GM23338 (cell line): ENCODE data around the gene NIPAL4. TPM values are rescaled to one million over a fixed set of nuclear protein-coding genes. Genes with fewer than 3 reads are reported as not detected.
A peak's percentile ranks its signal among the peaks of the same experiment; 100 is the strongest.

Experiments used
- ATAC-seq: fragments of 200-7000 bp; cut with Tn5 transposase; 3 replicates; pipeline ENCODE4 v1.9.1; 2020
- DNase-seq: peaks from one replicate; pipeline ENCODE4 v3.0.0-alpha.2; 2015; ENCODE audit warnings: low spot score
- H2AFZ ChIP-seq: fragments of 200-600 bp; sonication (generic); 2 replicates; pipeline ENCODE4 v1.8.0; 2016; ENCODE audit warnings: antibody characterized with exemption, mild to moderate bottlenecking, moderate library complexity
- H3F3A ChIP-seq: fragments of 200-600 bp; sonication (generic); replicated peaks from 2 replicates; pipeline ENCODE4 v1.8.0; 2017; ENCODE audit warnings: antibody characterized with exemption, mixed run types, low read depth
- H3K27ac ChIP-seq: fragments of 200-600 bp; sonication (generic); 2 replicates; pipeline ENCODE4 v1.6.1; 2016; ENCODE audit warnings: low read depth
- H3K27me3 ChIP-seq: fragments of 200-600 bp; sonication (generic); 2 replicates; pipeline ENCODE4 v1.8.0; 2016; ENCODE audit warnings: mild to moderate bottlenecking, mixed run types, moderate library complexity; ENCODE audit not compliant: insufficient read depth
- H3K36me3 ChIP-seq: fragments of 200-600 bp; sonication (generic); 2 replicates; pipeline ENCODE4 v1.8.0; 2016; ENCODE audit warnings: mild to moderate bottlenecking; ENCODE audit not compliant: insufficient read depth
- H3K4me1 ChIP-seq: fragments of 200-600 bp; sonication (generic); 2 replicates; pipeline ENCODE4 v1.8.0; 2016; ENCODE audit warnings: mild to moderate bottlenecking, moderate library complexity; ENCODE audit not compliant: insufficient read depth
- H3K4me2 ChIP-seq: fragments of 200-600 bp; sonication (generic); 2 replicates; pipeline ENCODE4 v1.7.1; 2017; ENCODE audit warnings: mixed run types
- H3K4me3 ChIP-seq: fragments of 200-600 bp; sonication (generic); 2 replicates; pipeline ENCODE4 v1.6.1; 2016; ENCODE audit warnings: mixed run types
- H3K79me2 ChIP-seq: fragments of 200-600 bp; sonication (generic); replicated peaks from 2 replicates; pipeline ENCODE4 v1.8.0; 2017; ENCODE audit warnings: mild to moderate bottlenecking; ENCODE audit not compliant: insufficient read depth
- H3K9me2 ChIP-seq: fragments of 200-600 bp; sonication (generic); 2 replicates; pipeline ENCODE4 v1.8.0; 2017; ENCODE audit not compliant: insufficient read depth
- H4K20me1 ChIP-seq: fragments of 200-600 bp; sonication (generic); replicated peaks from 2 replicates; pipeline ENCODE4 v1.8.0; 2017; ENCODE audit warnings: mild to moderate bottlenecking; ENCODE audit not compliant: insufficient read depth
- H3K27ac Mint-ChIP-seq: 2 replicates; pipeline ENCODE4 v1.8.0; 2020; ENCODE audit warnings: inconsistent platforms, mild to moderate bottlenecking, moderate library complexity, mixed read lengths
- H3K27me3 Mint-ChIP-seq: 3 replicates; pipeline ENCODE4 v1.8.0; 2022; ENCODE audit warnings: low read depth, mild to moderate bottlenecking, moderate library complexity, mixed read lengths, inconsistent platforms; ENCODE audit not compliant: insufficient read depth, poor library complexity
- H3K36me3 Mint-ChIP-seq: 3 replicates; pipeline ENCODE4 v1.8.0; 2021; ENCODE audit warnings: low read depth, mild to moderate bottlenecking, inconsistent platforms, moderate library complexity, mixed read lengths
- H3K4me1 Mint-ChIP-seq: 3 replicates; pipeline ENCODE4 v1.8.0; 2020; ENCODE audit warnings: mild to moderate bottlenecking, inconsistent platforms, mixed read lengths
- H3K4me3 Mint-ChIP-seq: 3 replicates; pipeline ENCODE4 v1.8.0; 2021; ENCODE audit warnings: moderate library complexity, mild to moderate bottlenecking, inconsistent platforms, mixed read lengths
- H3K9me3 Mint-ChIP-seq: 3 replicates; pipeline ENCODE4 v1.8.0; 2020; ENCODE audit warnings: moderate library complexity, mild to moderate bottlenecking, inconsistent platforms, mixed read lengths
- CREB1 ChIP-seq: fragments of 250-450 bp; sonication (Bioruptor Pico); IDR thresholded peaks from 2 replicates; pipeline ENCODE4 v1.5.0; 2020; ENCODE audit warnings: low read depth, mild to moderate bottlenecking, moderate library complexity
- CTCF ChIP-seq, 2 experiments: fragments of 200-600 bp in 1 of 2; sonication (generic) in 1 of 2; conservative IDR thresholded peaks; 2 replicates each; pipeline versions ENCODE4 v1.5.1 to v1.6.1; 2016 to 2017; ENCODE audit warnings: antibody characterized with exemption in 2 of 2, low read depth in 2 of 2, mild to moderate bottlenecking in 2 of 2, moderate library complexity in 1 of 2
- ETS1 ChIP-seq: IDR thresholded peaks from 2 replicates; pipeline ENCODE4 v1.6.1; 2016; ENCODE audit warnings: antibody characterized with exemption
- EZH2 ChIP-seq: fragments of 200-600 bp; sonication (generic); IDR thresholded peaks from one replicate; pipeline ENCODE4 v1.8.0; 2017; ENCODE audit warnings: antibody characterized with exemption, mild to moderate bottlenecking, low read depth; ENCODE audit not compliant: unreplicated experiment
- EZH2phosphoT487 ChIP-seq: fragments of 200-600 bp; sonication (generic); IDR thresholded peaks from one replicate; pipeline ENCODE4 v1.8.1; 2018; ENCODE audit warnings: antibody characterized with exemption; ENCODE audit not compliant: unreplicated experiment
- NANOG ChIP-seq: IDR thresholded peaks from 2 replicates; pipeline ENCODE4 v1.6.1; 2016; ENCODE audit warnings: antibody characterized with exemption, borderline replicate concordance
- POLR2AphosphoS5 ChIP-seq: IDR thresholded peaks from 2 replicates; pipeline ENCODE4 v1.6.1; 2016; ENCODE audit warnings: antibody characterized with exemption, low read depth
- ZNF114 ChIP-seq: fragments of 250-450 bp; sonication (Bioruptor Pico); IDR thresholded peaks from 2 replicates; pipeline ENCODE4 v1.5.0; 2020; ENCODE audit warnings: mild to moderate bottlenecking, moderate library complexity
- ZNF331 ChIP-seq: fragments of 250-450 bp; sonication (Bioruptor Pico); IDR thresholded peaks from 2 replicates; pipeline ENCODE4 v1.5.0; 2020; ENCODE audit warnings: low read depth, mild to moderate bottlenecking, moderate library complexity
- polyA plus RNA-seq: library from polyadenylated mRNA; unstranded; fragments of >200 nt; fragmentation: Nextera tagmentation; extraction: Ambion mirVana; gene quantifications from 2 replicates; pipeline ENCODE4 v1.2.1, GENCODE V29; 2016
- total RNA-seq: library from RNA; depleted of rRNA; stranded (reverse); fragments of >200 nt; shearing (Covaris generic); gene quantifications from 2 replicates; pipeline ENCODE4 v1.2.3, GENCODE V29; 2014
- TF ChIP-seq, protein P1 (sequence below): IDR thresholded peaks from one replicate; pipeline ENCODE4 v1.6.1; 2018; ENCODE audit warnings: antibody characterized with exemption; ENCODE audit not compliant: unreplicated experiment

NIPAL4 gene
- total and polyA plus RNA-seq, 2 experiments from 2014 or later = 0.21 TPM; not detected in 1

DNA sequence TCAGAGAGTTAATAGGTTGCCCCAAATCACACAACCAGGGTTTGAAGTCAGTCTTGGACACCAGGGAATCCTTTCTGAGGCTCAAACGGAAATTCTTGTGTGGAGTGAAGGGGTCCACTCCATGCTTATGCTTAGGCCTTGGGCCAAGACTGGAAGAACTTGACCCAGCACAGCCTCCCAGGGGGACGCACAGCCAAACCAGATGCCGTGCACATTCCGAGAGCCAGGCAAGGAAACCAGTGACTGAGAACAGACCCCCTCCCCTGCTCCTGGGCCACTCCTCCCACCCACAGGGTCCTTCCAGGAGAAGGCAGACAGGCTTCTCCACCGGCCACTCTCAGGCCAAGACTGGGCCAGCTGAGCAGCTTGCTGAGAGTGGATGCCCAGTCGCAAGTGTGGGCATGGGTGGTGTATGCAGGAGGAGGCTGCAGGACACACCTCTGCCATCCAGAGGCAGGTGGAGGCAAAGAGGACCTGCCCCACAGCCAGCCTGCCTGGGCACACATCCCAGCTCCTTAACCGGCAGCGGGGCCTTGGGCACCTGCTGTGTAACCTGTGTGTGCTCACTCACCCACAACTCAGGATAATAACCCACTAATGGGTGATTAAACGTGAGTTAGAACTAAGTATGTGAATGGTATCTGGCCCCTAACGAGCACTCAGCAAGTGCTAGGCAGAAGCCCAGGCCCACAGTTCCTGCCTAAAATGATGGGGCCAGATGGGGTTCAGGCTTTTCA lies 38.0 kb downstream of the NIPAL4 start:
- Histone ChIP-seq H3K36me3 (no peaks in the 10 kb centered on the region), H3K4me1 (no peaks in the 10 kb centered on the region), H2AFZ (no peak overlapping the region), H4K20me1 (no peaks in the 10 kb centered on the region), H3K4me2 (no peak overlapping the region), H3F3A (no peaks in the 10 kb centered on the region), H3K9me2 (no peaks in the 10 kb centered on the region), H3K27me3 (no peaks in the 10 kb centered on the region), H3K4me3 (no peak overlapping the region), H3K27ac (no peak overlapping the region), H3K79me2 (no peaks in the 10 kb centered on the region)
- H3K36me3 Mint-ChIP-seq = peaks cover 3% of the 10 kb centered on the region; the same call in 1 of the 3 replicates
- DNase-seq (no peak), ATAC-seq (peak; percentile 28; the same call in 1 of the 3 replicates)
- no peaks in the 10 kb centered on the region for H3K9me3 Mint-ChIP-seq
- peaks cover 2% of the 10 kb centered on the region for H3K27me3 Mint-ChIP-seq
- H3K4me1 Mint-ChIP-seq = no peaks in the 10 kb centered on the region
- TF ChIP-seq EZH2 (no peak), POLR2AphosphoS5 (no peak), EZH2phosphoT487 (no peak), ZNF331 (CRISPR knock-in tag) (no peak), NANOG (no peak), CTCF (conservative IDR thresholded peaks at IDR 0.05; ENCODE audit: low read depth in 2 of 2) (no peak), CREB1 (CRISPR knock-in tag) (no peak), ZNF114 (CRISPR knock-in tag) (no peak)
- H3K27ac Mint-ChIP-seq = no peak overlapping the region
- no peak overlapping the region for H3K4me3 Mint-ChIP-seq

DNA sequence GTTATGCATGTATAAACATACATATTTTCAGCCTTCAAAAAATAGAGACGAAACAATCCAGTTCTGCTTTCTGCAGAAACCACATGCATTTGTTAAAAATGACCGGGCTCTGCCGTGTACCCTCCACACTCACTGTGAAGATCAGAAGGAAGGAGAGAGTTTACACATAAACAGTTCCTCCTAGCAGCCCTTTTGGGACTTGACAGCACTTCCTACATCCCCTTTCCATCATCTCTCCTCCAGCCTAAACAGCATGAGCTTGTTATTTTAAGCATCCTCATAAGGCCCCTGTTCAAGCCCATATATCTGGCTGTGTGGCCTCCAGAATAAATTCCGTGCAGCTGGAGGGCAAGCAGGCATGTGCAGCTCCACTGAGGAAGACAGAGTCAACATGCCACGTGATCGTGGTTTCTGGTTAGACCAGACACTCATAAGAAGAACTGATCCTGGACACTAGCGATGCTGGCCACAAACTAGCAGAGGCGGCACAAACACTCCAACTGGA lies 42.2 kb downstream of the NIPAL4 start:
- no peak overlapping the region for H3K4me3 ChIP-seq
- H3K79me2 ChIP-seq = no peaks in the 10 kb centered on the region
- no peaks in the 10 kb centered on the region for H3K4me1 ChIP-seq
- H2AFZ ChIP-seq = no peak overlapping the region
- DNase-seq = no peak
- H3F3A ChIP-seq = no peaks in the 10 kb centered on the region
- Mint-ChIP-seq H3K36me3 (no peaks in the 10 kb centered on the region), H3K4me3 (no peak overlapping the region), H3K9me3 (no peaks in the 10 kb centered on the region), H3K27ac (no peak overlapping the region), H3K4me1 (no peaks in the 10 kb centered on the region), H3K27me3 (peaks cover 2% of the 10 kb centered on the region)
- H4K20me1 ChIP-seq = no peaks in the 10 kb centered on the region
- no peaks in the 10 kb centered on the region for H3K9me2 ChIP-seq
- H3K4me2 ChIP-seq = no peak overlapping the region
- no peak overlapping the region for H3K27ac ChIP-seq
- ATAC-seq = no peak
- no peaks in the 10 kb centered on the region; the same call in 1 of the 2 replicates for H3K36me3 ChIP-seq
- H3K27me3 ChIP-seq = no peaks in the 10 kb centered on the region
- TF ChIP-seq EZH2 (no peak), ETS1 (no peak)
- TF ChIP-seq, protein P1, sequence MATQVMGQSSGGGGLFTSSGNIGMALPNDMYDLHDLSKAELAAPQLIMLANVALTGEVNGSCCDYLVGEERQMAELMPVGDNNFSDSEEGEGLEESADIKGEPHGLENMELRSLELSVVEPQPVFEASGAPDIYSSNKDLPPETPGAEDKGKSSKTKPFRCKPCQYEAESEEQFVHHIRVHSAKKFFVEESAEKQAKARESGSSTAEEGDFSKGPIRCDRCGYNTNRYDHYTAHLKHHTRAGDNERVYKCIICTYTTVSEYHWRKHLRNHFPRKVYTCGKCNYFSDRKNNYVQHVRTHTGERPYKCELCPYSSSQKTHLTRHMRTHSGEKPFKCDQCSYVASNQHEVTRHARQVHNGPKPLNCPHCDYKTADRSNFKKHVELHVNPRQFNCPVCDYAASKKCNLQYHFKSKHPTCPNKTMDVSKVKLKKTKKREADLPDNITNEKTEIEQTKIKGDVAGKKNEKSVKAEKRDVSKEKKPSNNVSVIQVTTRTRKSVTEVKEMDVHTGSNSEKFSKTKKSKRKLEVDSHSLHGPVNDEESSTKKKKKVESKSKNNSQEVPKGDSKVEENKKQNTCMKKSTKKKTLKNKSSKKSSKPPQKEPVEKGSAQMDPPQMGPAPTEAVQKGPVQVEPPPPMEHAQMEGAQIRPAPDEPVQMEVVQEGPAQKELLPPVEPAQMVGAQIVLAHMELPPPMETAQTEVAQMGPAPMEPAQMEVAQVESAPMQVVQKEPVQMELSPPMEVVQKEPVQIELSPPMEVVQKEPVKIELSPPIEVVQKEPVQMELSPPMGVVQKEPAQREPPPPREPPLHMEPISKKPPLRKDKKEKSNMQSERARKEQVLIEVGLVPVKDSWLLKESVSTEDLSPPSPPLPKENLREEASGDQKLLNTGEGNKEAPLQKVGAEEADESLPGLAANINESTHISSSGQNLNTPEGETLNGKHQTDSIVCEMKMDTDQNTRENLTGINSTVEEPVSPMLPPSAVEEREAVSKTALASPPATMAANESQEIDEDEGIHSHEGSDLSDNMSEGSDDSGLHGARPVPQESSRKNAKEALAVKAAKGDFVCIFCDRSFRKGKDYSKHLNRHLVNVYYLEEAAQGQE = no peak
